Stimulated activated CD8-positive, alpha-beta memory T cell treated with anti-CD3 and anti-CD28 coated beads, Interleukin-7, amount 100 ng/mL, for 48 hours (primary cell): ENCODE results near the gene CIB4.

Experiments
- DNase-seq, 2 donors: peaks; one replicate each; pipeline ENCODE4 v3.0.0-alpha.2; 2020; ENCODE audit warnings: low read depth in 1 of 2; ENCODE audit errors: extremely low read depth in 1 of 2

CIB4 gene

DNA sequence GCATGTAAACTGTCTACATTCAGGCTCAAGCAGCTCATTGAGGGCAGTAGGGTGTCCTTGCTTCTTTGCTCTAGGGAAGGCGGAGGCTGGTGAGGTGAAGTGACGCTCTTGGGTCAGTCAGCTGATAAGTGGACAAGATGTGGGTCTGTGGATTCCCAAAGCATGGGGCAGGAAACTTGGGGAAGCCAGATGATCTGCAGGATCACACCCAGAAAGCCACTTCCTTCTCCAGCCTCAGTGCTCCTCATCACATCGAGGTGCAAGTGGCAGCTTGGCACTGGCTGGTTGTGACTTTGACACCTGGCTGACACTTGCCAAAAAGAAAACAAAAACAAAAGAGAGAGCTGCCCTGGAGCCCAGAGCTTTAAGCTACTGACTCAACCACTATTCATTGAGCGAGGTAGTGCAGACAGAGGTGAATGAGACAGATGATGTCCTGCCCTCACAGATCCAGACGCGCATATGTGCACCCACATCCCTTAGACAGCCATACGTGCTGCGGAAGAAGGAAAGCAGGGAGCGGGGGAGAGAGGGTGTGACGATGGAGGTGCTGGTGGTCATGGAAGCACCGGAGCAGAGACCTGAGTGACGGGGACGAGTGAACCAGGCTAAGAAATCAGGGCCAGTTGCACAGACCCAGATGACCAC is 3.1 kb upstream of the CIB4 start:
- no peak for DNase-seq

DNA sequence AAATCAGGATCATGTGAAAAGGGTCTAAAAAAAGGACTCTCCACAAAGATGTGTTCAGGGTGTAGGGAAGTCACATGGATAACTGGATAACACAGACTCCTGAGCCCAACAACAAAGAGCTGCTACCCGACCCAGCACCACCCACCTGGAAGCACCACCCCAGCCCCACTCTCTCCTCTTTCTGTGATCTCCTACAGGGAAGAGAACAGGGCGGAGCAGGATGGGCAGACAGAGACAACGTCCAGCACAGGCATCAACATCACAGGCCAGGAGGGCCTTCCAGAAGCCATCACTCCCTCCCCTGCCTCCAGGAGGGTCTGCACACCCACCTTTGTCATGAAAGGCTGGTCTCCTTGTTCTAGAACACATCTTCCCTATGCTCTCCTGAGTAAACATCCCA is 1.3 kb upstream of the CIB4 start:
- DNase-seq = no peak

DNA sequence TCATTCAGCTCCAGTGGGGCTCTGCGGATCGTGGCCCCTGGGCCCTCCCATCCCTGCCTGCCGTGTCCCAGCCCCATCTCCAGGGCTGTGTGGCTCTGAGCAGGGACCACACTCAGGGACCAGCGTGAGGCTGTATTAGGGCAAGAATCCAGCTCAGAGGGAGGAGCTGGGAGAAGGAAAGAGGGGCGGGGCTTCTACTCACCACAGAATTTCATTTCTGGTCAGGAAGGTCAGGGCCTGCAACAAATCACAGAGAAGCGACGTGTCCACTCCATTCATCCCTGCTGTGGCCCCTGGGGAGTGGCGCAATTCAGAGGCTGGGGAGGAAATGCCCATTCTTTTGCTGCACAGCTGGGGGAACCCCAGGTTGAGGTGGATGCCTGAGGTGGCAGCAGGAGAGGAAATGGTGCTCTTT is 828 bp downstream of the CIB4 start:
- DNase-seq = no peak

DNA sequence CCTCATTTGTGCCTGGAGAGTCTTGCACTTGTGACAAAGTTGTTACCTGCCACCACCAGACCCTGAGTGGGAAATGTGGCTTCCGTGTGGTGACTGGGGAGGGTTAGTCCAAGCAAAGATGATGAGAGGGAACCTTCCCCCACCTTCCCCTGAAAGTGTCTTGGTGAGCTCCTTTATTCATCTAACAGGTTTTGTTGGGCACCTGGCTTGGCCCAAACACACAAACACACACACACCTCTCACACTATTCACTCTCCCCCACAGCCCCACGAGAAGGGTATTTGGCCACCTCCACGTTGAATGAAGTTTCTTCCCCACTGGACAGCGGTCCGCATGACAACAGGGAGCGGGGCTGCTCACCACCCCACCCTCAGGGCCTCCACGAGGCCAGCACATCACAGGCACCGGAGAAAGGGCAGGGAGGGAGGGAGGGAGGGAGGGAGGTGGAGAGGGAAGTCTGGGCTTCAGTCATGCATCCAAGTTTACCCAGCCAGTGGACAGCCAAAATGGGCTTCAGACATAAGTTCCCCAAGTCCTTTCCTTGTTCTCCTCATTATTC is 1.4 kb downstream of the CIB4 start:
- DNase-seq = no peak

DNA sequence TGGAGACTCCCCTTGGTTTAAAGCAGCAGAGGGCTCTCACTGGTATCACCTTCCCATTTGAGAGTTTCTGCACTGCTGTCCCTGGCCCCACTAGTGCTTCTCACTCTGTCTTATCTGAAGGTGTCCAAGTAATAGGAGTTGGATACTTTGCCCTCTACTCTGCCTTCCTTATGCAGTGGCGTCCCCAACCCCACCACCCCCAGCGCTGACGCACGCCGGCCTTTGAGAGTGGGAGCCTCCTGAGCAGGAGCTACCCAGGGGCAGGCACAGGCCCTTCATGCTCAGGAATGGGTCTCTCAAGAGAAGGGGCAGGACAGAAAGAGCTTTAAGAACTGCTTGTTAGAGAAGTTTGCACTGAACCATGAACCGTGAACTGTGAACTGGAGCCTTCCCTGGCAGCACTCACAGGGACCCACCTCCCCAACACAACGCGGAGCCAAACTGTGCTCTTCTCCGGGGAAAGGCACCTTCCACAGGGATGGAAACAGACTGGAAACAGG is 3.3 kb downstream of the CIB4 start:
- DNase-seq = no peak

DNA sequence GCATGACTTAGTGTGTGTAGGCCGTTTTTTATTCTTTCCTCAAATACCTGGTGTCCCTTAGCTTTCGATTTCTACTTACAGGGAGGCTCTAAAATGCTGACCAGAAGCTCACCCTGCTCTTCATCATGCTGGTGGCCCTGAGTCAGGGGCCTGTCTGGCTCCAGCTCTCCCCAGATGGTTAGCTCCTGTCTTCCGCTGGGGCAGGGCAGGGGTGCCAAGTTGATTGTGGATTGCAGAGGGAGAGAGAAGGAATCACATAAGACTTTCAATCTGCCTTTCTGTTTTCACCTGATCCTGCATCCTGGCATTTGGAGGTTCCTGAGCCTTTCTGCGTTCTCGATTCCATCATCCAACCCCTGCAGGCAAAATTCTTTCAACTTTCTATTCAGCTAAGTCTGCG is 4.2 kb downstream of the CIB4 start:
- DNase-seq = no peak

DNA sequence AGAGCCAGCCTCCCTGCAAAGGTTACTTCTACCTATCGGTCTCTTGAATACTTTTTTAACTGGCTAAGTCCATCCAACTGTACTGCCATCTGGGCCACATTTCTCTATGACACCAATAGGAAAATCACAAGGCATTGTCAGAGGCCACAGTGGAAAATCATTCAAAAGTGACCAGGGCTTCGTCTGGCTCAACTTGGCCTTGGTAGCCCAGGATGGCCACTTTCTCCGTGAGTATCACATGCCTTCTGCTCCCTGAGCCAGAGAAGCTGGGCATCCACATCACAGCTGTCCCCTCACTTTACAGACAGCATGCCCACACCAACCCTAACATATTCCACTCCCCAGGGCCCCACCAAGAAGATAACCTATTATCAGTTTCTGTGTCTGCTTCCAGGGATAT is 5.8 kb downstream of the CIB4 start:
- no peak for DNase-seq

DNA sequence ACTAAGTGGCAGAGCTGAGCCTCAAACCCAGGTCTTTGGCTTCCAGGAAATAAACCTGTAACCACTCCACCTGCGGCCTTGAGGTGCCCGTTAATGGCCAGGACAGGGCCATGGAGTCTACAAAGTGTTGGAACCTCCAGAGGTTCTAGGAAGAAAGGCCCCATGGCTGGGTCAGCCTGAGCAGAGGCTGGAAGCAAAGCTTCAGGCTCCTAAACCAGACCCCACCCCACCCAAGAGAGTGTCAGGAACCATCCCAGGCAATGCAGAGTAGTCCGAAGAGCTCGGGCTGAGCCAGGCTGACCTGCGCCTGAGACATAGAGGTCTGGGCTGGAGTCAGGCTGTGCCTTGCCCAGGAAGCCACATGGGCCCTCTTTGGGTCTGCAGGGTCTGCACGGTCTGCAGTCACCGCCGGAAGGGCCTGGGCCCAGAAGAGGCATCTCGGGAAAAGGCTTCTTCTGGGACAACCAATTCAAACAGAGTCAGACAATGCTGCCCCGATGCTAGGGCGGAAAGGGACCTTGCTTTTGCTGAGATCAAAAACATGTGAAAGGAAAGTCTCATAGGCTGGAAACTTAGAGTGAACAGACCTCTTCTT is 6.4 kb downstream of the CIB4 start:
- DNase-seq = no peak

DNA sequence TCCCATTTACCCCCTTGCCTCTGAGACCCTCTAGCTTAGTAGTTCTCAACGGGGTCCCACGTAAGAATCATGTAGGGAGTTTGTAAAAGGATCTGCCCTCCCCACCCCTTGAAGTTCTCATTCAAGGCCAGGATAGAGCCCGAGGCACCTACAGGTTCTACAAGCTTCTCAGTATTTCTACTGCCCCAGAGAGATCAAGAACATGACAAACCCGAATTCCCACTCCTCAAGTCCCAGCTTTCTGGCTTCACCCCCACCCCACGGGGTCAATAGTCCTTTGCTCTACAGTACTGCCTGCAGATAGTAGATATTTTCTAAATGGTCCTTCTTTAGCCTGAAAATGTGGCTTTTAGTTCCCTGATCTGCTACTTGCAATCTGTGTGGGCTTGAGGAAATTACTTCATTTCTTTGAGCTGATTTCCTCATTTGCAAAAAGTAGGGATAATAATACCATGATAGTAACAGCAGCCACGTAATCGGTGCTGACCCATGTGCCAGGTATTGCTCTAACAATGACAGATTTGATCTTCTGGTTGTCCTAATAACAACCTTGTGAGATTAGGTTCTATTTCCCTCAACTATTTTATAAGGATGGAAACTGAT is 7.1 kb downstream of the CIB4 start:
- DNase-seq = no peak

DNA sequence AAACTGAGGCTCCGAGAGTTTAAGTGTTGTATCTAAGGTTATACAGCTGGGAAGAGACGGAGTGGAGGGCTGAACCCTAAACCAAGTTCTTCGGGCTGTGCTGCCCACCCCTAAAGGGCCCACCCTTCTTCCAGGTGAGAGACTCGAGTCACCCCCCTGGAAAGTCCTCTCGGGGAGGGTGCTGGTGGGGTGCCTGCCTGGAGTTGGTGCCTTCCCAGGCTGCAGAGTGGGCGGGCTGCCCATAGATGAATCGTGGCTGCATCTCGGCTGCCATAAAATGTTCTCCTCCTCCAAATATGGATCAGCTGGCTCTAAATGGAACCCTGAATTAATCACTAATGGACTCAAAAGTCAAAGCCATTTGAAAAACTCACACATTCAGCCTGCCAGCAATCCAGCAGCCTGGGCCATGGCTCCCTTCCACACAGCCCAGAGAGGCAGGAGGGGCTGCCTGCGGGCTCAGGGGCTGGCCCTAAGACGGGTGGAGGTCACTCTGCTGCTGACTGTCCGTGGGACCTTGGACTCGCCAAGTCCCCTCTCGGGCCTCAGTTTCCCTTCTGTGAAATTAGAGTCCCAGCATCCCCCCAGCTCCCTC is 7.7 kb downstream of the CIB4 start:
- DNase-seq = no peak

DNA sequence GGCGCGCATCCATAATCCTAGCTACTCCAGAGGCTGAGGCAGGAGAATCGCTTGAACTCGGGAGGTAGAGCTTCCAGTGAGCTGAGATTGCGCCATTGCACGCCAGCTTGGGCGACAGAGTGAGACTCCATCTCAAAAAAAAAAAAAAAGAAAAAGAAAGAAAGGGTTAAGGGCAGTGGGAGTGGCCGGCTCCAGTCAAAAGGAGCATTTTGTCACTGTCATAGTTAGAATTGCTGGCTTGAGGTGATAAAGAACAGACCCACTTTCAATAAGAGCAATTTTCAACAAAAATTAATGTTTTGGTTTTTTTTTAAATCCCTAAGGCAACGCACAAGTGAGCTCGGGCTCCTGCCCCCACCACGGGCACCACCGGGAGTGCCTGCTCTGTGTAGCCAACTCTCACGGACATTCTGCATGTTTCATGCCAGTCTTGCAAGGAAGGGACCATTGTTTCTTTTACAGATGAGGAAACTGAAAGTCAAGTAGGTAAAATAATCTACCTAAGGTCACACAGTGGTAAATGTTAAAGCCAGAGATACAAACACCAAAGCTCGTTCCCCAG is 8.5 kb downstream of the CIB4 start:
- no peak for DNase-seq

DNA sequence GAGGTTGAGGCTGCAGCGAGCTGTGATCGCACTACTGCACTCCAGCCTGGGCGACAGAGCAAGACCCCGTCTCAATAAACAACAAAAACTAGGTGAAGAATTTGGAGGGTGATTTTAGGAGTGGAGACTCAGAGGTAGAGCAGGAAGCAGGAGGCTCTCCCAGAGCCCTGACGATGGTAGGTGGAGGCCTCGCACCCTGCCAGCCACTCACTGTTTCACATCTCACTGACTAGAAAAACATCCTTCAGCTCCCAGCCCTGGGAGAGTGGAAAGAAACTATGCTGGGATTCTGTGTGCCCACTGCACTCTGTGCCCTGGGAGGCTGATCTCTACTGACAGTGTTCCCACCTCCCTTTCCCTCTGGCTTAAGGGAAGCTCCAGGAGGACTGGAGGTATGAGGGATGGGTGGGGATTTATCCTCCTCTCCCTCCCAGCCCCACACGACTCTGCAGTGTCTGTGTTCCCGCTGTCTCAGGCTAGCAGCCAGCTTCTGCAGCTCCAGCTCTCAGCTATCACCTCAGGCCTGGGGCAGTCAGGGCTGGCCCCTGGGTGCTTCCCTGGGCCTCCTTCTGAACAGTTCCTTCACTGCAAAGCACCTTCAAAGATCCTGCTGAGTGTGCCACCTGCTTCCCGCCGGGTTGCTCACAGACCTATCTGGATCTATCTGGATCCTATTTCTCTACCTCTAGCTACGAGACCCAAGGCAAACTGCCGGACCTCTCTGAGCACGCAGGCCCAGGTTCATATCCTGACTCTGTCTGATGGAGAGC is 9.6 kb downstream of the CIB4 start:
- no peak for DNase-seq

DNA sequence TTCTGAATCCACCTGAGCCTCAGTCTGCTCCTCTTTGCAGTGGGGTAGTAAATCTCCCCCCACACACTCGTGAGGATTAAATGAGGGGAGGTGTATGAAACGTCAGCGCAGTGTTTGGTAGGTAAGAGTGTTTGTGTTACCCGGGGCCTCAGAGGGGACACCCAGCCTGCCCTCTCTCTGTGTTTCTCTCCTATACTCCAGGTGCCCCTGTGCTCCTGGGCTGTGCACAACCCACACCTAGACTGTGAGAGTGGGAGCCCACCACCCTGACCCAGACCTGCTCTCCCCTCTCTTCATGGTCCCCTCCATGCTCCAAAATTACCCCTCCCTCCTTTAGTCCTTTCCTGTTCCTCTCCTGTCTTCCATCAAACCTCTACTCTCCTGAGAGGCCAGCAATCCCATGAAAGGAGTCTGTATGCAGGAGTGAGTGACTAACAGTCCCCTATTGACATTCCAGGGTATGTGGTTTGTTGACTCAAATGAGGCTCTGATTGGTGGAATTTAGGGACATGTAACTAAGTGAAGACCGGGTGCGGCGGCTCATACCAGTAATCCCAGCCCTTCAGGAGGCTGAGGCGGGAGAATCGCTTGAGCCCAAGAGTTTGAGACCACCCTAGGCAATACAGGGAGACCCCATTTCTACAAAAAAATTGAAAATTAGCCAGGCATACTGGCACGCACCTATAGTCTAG is 10.4 kb downstream of the CIB4 start:
- no peak for DNase-seq

DNA sequence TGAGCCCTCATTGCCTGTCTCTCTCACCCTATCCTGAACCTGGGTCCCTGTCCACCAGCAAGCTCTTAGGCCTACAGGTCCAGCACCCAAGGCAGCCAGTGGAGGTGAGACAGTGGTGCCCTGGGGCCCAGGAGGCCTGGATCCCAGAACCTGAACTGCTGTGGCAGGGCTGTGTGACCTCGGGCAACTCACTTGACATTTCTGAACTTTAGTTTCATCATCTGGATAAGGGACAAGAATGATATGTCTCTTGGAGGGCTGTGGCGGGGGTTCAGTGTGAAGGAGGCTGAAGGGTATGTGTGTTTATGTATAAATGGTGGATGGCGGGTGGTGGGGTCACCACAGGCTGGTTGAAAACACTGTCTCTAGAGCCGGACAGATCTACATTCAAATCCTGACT is 10.9 kb downstream of the CIB4 start:
- no peak for DNase-seq

DNA sequence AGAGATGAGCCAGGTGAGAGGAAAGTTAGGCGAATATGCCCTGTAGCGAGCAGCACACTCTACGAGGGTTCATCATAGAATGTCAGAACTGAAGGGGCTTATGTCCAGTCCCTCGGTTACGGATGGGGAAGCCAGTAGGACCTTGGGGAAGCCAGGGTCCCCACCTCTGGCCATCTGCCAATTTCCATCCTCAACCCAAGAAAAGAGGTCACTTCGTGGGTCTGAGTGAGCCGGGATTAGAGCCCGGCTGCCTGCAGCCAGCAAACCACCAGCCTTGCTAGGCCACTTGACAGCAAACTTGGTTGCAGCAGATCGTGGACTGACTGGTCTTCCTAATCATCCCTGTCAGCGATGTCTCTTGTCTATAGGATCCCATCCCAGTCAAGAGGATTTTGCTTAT is 11.4 kb downstream of the CIB4 start:
- no peak for DNase-seq

DNA sequence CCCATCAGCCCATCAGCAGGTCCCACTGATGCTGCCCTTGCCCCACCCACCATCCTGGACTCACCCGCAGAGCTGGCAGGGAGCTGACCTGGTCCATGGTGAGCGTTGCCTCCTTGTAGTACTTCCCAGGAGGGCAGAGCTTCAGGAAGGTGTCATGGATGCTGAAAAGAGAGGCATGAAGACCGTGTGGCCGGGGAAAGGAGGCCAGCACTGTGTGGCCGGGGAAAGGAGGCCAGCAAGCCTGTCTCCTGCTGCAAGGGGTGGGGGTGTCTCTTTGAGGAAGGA is 11.9 kb downstream of the CIB4 start:
- DNase-seq = no peak

DNA sequence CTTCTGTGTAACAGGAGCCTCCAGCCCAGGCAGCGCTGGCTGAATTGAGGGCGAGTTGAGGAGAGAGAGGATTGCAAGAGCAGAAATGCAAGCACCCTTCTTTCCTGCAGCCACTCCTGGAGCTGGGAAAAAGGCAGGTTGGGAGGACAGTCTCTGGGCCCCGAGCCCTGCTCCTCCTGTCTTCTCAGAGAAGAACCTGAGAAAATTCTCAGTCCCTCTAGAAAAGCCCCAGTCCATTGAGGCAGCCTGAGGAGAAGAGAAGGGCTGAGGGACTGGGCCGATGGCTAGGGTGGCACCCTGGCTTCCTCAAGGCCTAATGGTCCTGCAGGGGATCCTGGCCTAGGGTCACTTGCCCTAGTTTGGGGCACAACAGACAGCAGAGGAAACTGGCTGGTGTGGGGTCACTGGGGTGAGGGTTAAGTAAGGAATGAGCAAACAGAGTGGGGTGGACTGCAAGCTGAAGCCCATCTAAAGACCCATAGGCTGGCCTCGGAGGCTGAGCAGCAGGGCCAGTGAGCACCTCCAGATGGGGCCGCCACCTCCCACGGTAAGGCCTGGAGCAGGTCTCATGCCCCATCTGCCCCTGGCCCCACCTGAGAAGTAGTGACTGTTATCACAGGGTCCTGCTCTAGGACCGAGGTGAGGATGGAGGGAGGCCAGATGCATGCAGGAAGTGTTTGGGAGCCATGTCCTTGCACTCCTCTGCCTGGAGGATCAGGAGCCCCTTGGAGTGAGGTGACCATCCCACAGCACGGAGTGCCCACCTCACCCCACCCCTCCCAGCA is 12.4 kb downstream of the CIB4 start:
- DNase-seq = no peak

DNA sequence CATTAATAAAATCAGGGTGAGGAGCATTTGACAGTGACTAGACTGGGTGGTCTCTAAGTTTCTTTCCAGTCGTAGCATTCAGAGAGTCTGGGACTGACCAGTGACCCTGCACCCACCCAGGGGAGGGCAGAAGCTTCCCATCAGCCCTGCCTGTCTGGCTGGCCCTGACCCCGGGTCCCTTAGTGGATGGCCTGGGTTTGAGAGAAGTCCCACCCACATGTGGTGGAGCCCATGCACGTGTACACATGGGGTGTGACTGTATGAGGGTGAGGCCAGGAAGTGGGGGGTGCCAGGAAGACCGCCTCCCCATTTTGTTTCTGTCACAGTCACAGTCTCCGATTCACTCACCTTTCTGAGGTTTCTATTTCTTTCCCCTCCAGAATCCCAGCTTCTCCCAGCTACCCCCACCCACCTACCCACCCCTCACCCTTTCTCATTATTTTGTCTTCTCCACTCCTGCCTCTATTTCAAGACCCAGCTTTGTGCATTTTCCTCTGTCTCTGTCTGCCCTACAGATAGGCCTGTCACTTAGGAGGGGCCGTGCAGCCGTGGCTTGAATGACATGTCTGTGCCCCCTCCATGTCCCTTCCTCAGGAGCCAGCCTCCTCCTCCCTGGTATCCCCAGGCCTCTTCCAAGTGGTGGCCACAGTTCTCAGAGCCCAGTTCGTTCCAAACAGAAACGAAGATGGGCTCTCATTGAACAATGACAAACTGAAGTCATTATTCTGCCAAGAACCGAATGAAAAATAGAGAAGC is 13.6 kb downstream of the CIB4 start:
- DNase-seq = no peak

DNA sequence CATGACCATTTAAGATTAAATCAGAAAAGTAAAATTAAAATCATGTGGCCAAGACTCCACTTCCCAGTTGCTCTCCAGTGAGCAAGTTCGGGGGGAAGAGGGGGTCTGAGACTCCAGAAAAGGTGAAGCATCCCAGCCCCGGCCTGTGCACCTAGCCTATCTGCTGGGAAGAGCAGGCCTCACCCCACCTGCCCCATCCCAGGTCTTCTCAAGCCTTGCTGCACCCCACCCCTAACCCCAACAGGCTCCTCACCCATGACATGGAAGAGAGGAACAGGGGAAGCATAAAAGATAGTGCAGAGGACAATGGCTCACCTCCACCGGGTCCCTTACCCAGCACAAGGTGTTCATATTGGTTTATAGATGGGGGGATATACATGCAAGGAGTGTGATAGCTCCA is 14.6 kb downstream of the CIB4 start:
- DNase-seq = no peak
